HEK293 (cell line): Measurements from ENCODE around the gene ODAD4.

Experiments
- CTCF ChIA-PET: fragments of 350-600 bp; formaldehyde crosslinking; extraction: SDS; loops from one replicate; lab custom pipeline; 2021; ENCODE audit warnings: antibody characterized with exemption; lab: Yijun Ruan, JAX
- POLR2A ChIA-PET: fragments of 300-600 bp; formaldehyde crosslinking; extraction: SDS; loops from one replicate; lab custom pipeline; 2020; ENCODE audit warnings: antibody characterized with exemption, inconsistent platforms; lab: Yijun Ruan, JAX
- H3K27ac ChIP-seq: fragments of 200-500 bp; sonication (Bioruptor generic); 2 replicates; pipeline ENCODE4 v1.5.1; 2014; ENCODE audit warnings: low read depth, low read length, control low read depth, inconsistent platforms; ENCODE audit errors: extremely low read depth
- H3K36me3 ChIP-seq, 2 experiments: fragments of 200-500 bp in 1 of 2; sonication (Bioruptor generic) in 1 of 2; 1 replicate in 1 of 2; 2 replicates in 1 of 2; pipeline ENCODE4 v1.5.1; 2014 to 2017; ENCODE audit warnings: inconsistent platforms in 2 of 2, low read length in 2 of 2; ENCODE audit not compliant: control insufficient read depth in 2 of 2, insufficient read depth in 1 of 2
- H3K4me1 ChIP-seq: fragments of 200-500 bp; sonication (Bioruptor generic); 2 replicates; pipeline ENCODE4 v1.5.1; 2014; ENCODE audit warnings: mild to moderate bottlenecking, low read length, inconsistent platforms; ENCODE audit not compliant: control insufficient read depth, insufficient read depth
- H3K4me3 ChIP-seq: 2 replicates; pipeline ENCODE4 v1.5.1; 2011; ENCODE audit warnings: low read depth, mild to moderate bottlenecking, control low read depth, low read length, moderate library complexity
- H3K9me3 ChIP-seq: fragments of 200-500 bp; sonication (Bioruptor generic); 2 replicates; pipeline ENCODE4 v1.5.1; 2014; ENCODE audit warnings: low read depth, low read length, inconsistent platforms; ENCODE audit not compliant: control insufficient read depth, insufficient read depth
- AEBP2 ChIP-seq: fragments of 450-650 bp; formaldehyde crosslinking; IDR thresholded peaks from 2 replicates; pipeline ENCODE4 v1.5.1; 2016; ENCODE audit warnings: missing biosample characterization, missing genetic modification characterization, borderline replicate concordance
- GLIS1 ChIP-seq: fragments of 450-650 bp; formaldehyde crosslinking; IDR thresholded peaks from 2 replicates; pipeline ENCODE4 v1.5.1; 2016; ENCODE audit warnings: missing biosample characterization, missing genetic modification characterization
- KLF8 ChIP-seq: fragments of 450-650 bp; formaldehyde crosslinking; IDR thresholded peaks from 2 replicates; pipeline ENCODE4 v1.5.1; 2016; ENCODE audit warnings: missing biosample characterization, missing genetic modification characterization
- PBX3 ChIP-seq: sonication (generic); formaldehyde crosslinking; IDR thresholded peaks from 2 replicates; pipeline ENCODE4 v1.8.1; 2022; ENCODE audit warnings: mild to moderate bottlenecking, moderate library complexity, missing genetic modification reagents
- SALL2 ChIP-seq: fragments of 450-650 bp; formaldehyde crosslinking; IDR thresholded peaks from 2 replicates; pipeline ENCODE4 v1.5.0; 2017; ENCODE audit warnings: missing biosample characterization, mild to moderate bottlenecking, missing genetic modification characterization, borderline replicate concordance
- ZBTB26 ChIP-seq: fragments of 450-650 bp; formaldehyde crosslinking; optimal IDR thresholded peaks from 2 replicates; pipeline ENCODE3; 2016; ENCODE audit warnings: missing biosample characterization, mild to moderate bottlenecking, missing genetic modification characterization
- ZNF133 ChIP-seq: fragments of 450-650 bp; formaldehyde crosslinking; IDR thresholded peaks from 2 replicates; pipeline ENCODE4 v1.5.1; 2016; ENCODE audit warnings: missing biosample characterization, missing genetic modification characterization
- ZNF138 ChIP-seq: fragments of 450-650 bp; formaldehyde crosslinking; IDR thresholded peaks from 2 replicates; pipeline ENCODE4 v1.5.1; 2016; ENCODE audit warnings: missing biosample characterization, missing genetic modification characterization, borderline replicate concordance
- ZNF184 ChIP-seq: fragments of 450-650 bp; IDR thresholded peaks from 2 replicates; pipeline ENCODE4 v1.5.1; 2018; ENCODE audit warnings: missing biosample characterization, mild to moderate bottlenecking, missing genetic modification characterization
- ZNF248 ChIP-seq: fragments of 450-650 bp; formaldehyde crosslinking; IDR thresholded peaks from 2 replicates; pipeline ENCODE4 v1.5.1; 2017; ENCODE audit warnings: missing biosample characterization, missing genetic modification characterization
- ZNF302 ChIP-seq: fragments of 450-650 bp; formaldehyde crosslinking; IDR thresholded peaks from 2 replicates; pipeline ENCODE4 v1.5.1; 2016; ENCODE audit warnings: missing biosample characterization, missing genetic modification characterization, low read depth
- ZNF341 ChIP-seq: fragments of 450-650 bp; formaldehyde crosslinking; IDR thresholded peaks from 2 replicates; pipeline ENCODE4; 2016; ENCODE audit warnings: low read depth, missing biosample characterization, missing genetic modification characterization
- ZNF362 ChIP-seq: fragments of 450-650 bp; formaldehyde crosslinking; IDR thresholded peaks from 2 replicates; pipeline ENCODE4 v1.5.1; 2016; ENCODE audit warnings: missing biosample characterization, missing genetic modification characterization
- ZNF37A ChIP-seq: fragments of 450-650 bp; IDR thresholded peaks from 2 replicates; pipeline ENCODE4 v1.5.1; 2018; ENCODE audit warnings: missing biosample characterization, missing genetic modification characterization
- ZNF433 ChIP-seq: fragments of 450-650 bp; formaldehyde crosslinking; IDR thresholded peaks from 2 replicates; pipeline ENCODE4 v1.5.1; 2016; ENCODE audit warnings: missing biosample characterization, missing genetic modification characterization, low read depth
- ZNF544 ChIP-seq: fragments of 450-650 bp; formaldehyde crosslinking; IDR thresholded peaks from 2 replicates; pipeline ENCODE4 v1.5.0; 2017; ENCODE audit warnings: missing biosample characterization, missing genetic modification characterization
- ZNF585B ChIP-seq: fragments of 450-650 bp; formaldehyde crosslinking; IDR thresholded peaks from 2 replicates; pipeline ENCODE4 v1.5.1; 2016; ENCODE audit warnings: missing biosample characterization, missing genetic modification characterization
- ZNF600 ChIP-seq: fragments of 450-650 bp; formaldehyde crosslinking; IDR thresholded peaks from 2 replicates; pipeline ENCODE4 v1.5.1; 2016; ENCODE audit warnings: missing biosample characterization, missing genetic modification characterization
- ZNF792 ChIP-seq: fragments of 450-650 bp; formaldehyde crosslinking; IDR thresholded peaks from 2 replicates; pipeline ENCODE4 v1.5.1; 2016; ENCODE audit warnings: missing biosample characterization, missing genetic modification characterization
- ZSCAN5A ChIP-seq: fragments of 450-650 bp; formaldehyde crosslinking; IDR thresholded peaks from 2 replicates; pipeline ENCODE4 v1.5.1; 2016; ENCODE audit warnings: missing biosample characterization, missing genetic modification characterization

Gene ODAD4

GRCh38 chr17:41985919-41986318, 55.5 kb downstream of the ODAD4 start:
- ChIA-PET POLR2A (interaction anchor here (1.0 to 1.2 kb wide), 3 partner anchors 11 to 20 kb away, joined by 3 to 5 read pairs (median 3); no protein-coding TSS in a partner anchor), CTCF (interaction anchor here (0.5 to 1.2 kb wide), 2 partner anchors 13 to 1500 kb away, joined by 3 read pairs; no protein-coding TSS in a partner anchor)
- Histone ChIP-seq H3K4me1 (no peaks in the 10 kb centered on the region), H3K27ac (no peak overlapping the region), H3K4me3 (no peak overlapping the region), H3K36me3 (peaks cover 94 to 98% of the 10 kb centered on the region in 2 experiments), H3K9me3 (no peaks in the 10 kb centered on the region)
- peak; percentile 90 for TF ChIP-seq ZNF362
- no peak for TF ChIP-seq ZBTB26
- TF ChIP-seq ZNF600 = 0 out of 2 replicates have a peak, but pooled peaks have one; percentile 12

- Histone ChIP-seq H3K4me1 (no peaks in the 10 kb centered on the region), H3K27ac (no peak overlapping the region), H3K4me3 (no peak overlapping the region), H3K36me3 (peaks cover 90 to 98% of the 10 kb centered on the region in 2 experiments), H3K9me3 (no peaks in the 10 kb centered on the region)
- ChIA-PET CTCF (interaction anchor here (0.5 to 1.2 kb wide), 3 partner anchors 12 to 1510 kb away, joined by 3 to 4 read pairs (median 3); no protein-coding TSS in a partner anchor), POLR2A (interaction anchor here (0.8 kb wide), 1 partner anchor 30 kb away, joined by 3 read pairs; the partner anchor contains the start of gene DNAJC7)
- TF ChIP-seq ZNF585B = no peak
- no peak for TF ChIP-seq ZNF184 (tag by site-specific recombination)
- TF ChIP-seq ZNF302 (tag by site-specific recombination) = no peak
- no peak for TF ChIP-seq AEBP2 (tag by site-specific recombination)
- TF ChIP-seq GLIS1 = no peak
- TF ChIP-seq ZNF248 (tag by site-specific recombination) = no peak
- no peak for TF ChIP-seq ZNF433
- TF ChIP-seq ZNF138 (tag by site-specific recombination) = no peak
- TF ChIP-seq ZNF792 (tag by site-specific recombination) = no peak
- TF ChIP-seq ZNF544 (tag by site-specific recombination) = no peak
- TF ChIP-seq ZNF133 (tag by site-specific recombination) = no peak
- no peak for TF ChIP-seq PBX3 (CRISPR knock-in tag)
- no peak for TF ChIP-seq ZSCAN5A
- TF ChIP-seq KLF8 (tag by site-specific recombination) = no peak
- no peak for TF ChIP-seq ZNF341 (tag by site-specific recombination)
- no peak for TF ChIP-seq SALL2
- no peak for TF ChIP-seq ZNF37A (tag by site-specific recombination)
Observed at GRCh38 chr17:41986634-41987033, 56.2 kb downstream of the ODAD4 start.
